ENCODE results near the gene NRROS.
"Not testable (repeated sequence)": the region's sequence is repeated elsewhere in the genome, so short reads cannot be mapped to it uniquely, and the experiment has no call there.

The NRROS gene

DNA sequence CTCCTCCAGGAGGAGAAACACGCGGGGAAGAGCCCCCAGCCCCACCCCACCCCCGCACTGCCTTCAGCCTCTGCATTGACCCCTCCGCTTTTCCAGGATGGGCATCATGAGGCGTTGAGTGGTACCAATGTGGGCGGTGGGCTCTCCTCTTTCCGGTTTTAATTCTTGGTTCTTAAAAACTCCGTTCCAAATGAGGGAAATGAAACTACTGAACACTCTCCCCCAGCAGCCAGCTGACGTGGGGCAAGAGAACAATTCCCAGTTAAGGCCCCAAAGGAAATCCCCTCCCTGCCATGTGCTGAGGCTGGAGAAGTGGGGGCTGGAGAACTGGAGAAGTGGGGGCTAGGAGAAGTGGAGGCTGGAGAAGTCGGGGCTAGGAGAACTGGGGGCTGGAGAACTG is 5.3 kb upstream of the NRROS start:
- TF ChIP-seq, protein P1, sequence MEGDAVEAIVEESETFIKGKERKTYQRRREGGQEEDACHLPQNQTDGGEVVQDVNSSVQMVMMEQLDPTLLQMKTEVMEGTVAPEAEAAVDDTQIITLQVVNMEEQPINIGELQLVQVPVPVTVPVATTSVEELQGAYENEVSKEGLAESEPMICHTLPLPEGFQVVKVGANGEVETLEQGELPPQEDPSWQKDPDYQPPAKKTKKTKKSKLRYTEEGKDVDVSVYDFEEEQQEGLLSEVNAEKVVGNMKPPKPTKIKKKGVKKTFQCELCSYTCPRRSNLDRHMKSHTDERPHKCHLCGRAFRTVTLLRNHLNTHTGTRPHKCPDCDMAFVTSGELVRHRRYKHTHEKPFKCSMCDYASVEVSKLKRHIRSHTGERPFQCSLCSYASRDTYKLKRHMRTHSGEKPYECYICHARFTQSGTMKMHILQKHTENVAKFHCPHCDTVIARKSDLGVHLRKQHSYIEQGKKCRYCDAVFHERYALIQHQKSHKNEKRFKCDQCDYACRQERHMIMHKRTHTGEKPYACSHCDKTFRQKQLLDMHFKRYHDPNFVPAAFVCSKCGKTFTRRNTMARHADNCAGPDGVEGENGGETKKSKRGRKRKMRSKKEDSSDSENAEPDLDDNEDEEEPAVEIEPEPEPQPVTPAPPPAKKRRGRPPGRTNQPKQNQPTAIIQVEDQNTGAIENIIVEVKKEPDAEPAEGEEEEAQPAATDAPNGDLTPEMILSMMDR (IDR thresholded peaks at IDR 0.05; ENCODE audit: low read depth, low read length) = no peak
- DNase-seq (ENCODE audit: low read depth in 2 of 2) = no peak
- no peak overlapping the region for H3K4me3 ChIP-seq (replicated peaks in 1 of 2; ENCODE audit: low read depth in 2 of 2, low read length in 2 of 2)

DNA sequence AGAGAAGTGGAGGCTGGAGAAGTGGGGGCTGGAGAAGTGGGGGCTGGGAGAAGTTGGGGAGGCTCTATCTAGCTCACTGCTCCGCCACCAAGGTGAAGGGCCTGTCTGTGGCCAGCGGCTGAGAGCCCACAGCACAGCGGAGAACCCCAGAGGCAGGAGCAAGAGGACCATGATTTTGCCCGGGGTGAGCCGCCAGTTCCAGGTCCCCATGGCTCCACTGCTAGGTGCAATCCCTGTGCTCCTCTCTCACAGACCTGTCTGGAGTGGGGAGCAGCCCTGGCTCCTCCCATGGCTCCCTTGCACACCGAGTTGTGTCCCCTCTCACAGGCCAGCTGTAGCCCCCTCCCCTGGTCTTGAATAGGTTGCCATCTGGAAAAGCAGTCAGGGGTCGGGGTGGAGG is 4.7 kb upstream of the NRROS start:
- TF ChIP-seq, protein P1 (IDR thresholded peaks at IDR 0.05; ENCODE audit: low read depth, low read length) = no peak
- DNase-seq (ENCODE audit: low read depth in 2 of 2) = no peak
- no peak overlapping the region for H3K4me3 ChIP-seq (replicated peaks in 1 of 2; ENCODE audit: low read depth in 2 of 2, low read length in 2 of 2)

DNA sequence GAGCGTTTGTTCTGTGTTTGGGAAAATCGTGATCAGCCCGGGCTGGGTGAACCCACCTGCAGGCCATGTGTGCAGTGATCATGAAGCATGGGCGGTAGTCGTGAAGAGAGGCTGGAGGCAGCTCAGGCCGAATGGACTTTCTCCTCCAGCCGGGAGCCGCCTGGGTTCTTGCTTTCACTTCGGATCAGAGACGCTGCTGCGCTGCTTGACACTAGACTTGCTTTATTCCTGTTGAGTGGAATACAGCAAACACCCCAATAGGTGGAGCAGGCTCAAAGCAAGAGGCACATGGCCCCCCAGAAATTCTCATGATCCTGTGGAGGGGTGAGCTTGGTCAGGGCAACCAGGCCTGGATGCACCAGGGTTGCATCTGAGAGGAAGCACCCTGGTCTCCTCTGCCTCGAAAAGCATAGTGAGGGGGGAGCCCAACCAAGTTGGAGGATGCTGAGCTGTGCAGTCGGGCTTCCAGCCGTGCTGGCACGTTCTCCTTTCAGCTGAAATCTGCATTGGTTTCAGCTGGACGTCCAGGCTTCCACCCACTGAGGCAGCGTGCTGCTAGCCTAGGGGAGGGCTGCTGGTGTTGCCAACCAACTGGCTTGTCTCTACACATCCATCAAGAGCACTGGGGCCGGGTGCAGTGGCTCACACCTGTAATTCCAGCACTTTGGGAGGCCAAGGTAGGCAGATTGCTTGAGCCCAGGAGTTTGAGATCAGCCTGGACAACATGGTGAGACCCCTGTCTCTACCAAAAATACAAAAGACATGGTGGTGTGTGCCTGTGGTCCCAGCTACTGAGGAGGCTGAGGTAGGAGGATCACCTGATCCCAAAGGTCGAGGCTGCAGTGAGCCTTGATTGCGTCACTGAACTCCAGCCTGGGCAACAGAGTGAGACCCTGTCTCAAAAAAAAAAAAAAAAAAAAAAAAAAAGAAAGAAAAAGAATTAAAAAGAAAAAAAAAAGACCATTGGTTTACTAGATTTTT is 2.8 kb upstream of the NRROS start:
- no peak overlapping the region for H3K4me3 ChIP-seq (replicated peaks in 1 of 2; ENCODE audit: low read depth in 2 of 2, low read length in 2 of 2)
- TF ChIP-seq, protein P1 (IDR thresholded peaks at IDR 0.05; ENCODE audit: low read depth, low read length) = no peak
- DNase-seq (ENCODE audit: low read depth in 2 of 2) = no peak

DNA sequence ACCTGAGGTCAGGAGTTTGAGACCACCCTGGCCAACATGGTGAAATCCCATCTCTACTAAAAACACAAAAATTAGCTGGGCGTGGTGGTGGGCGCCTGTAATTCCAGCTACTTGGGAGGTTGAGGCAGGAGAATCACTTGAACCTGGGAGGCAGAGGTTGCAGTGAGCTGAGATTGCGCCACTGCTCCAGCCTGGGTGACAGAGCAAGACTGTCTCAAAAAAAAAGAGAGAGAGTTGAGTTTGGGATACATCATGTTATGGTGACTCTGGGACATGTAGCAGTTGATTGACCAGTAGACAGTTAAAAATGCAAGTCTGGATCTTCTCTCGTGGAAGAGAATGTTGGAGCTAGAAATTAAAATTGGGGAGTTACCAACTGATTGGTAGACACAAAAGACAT is 1.6 kb upstream of the NRROS start:
- not testable (repeated sequence) for DNase-seq (ENCODE audit: low read depth in 2 of 2); H3K4me3 ChIP-seq (replicated peaks in 1 of 2; ENCODE audit: low read depth in 2 of 2, low read length in 2 of 2)

DNA sequence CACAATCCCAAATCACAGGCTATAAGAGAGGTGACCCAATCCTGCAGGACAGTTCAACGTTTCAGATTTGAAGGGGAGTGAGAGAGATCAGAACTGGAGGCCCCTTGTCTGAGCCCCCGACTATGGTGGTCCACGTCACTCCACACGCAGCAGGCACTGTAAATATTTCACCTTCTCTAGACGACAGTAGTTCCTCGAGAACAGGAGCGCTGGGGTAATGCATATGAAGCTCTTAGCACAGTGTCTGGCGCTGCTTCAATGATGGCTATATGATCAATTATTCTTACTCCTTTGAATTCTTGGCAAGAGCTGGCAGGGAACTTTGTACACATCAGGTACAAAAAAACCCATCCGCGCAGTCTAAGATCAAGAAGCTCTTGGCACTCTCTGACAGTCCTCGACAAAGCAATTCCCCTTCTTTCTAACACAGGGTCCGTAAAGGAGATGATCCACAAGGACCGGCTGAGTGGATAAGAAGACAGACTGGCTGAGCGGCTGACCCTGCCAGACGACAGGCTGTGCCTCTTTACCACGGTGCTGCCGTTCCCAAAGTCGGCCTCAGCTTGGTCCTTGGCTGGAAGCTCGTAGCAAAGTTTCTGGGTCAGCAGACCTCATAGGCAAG is 522 bp upstream of the NRROS start:
- DNase-seq (ENCODE audit: low read depth in 2 of 2) = peak in 1 of 2 donors; percentile 12
- TF ChIP-seq, protein P1 (IDR thresholded peaks at IDR 0.05; ENCODE audit: low read depth, low read length) = no peak
- peak overlapping the region; percentile 27 to 45 for H3K4me3 ChIP-seq (replicated peaks in 1 of 2; ENCODE audit: low read depth in 2 of 2, low read length in 2 of 2)

DNA sequence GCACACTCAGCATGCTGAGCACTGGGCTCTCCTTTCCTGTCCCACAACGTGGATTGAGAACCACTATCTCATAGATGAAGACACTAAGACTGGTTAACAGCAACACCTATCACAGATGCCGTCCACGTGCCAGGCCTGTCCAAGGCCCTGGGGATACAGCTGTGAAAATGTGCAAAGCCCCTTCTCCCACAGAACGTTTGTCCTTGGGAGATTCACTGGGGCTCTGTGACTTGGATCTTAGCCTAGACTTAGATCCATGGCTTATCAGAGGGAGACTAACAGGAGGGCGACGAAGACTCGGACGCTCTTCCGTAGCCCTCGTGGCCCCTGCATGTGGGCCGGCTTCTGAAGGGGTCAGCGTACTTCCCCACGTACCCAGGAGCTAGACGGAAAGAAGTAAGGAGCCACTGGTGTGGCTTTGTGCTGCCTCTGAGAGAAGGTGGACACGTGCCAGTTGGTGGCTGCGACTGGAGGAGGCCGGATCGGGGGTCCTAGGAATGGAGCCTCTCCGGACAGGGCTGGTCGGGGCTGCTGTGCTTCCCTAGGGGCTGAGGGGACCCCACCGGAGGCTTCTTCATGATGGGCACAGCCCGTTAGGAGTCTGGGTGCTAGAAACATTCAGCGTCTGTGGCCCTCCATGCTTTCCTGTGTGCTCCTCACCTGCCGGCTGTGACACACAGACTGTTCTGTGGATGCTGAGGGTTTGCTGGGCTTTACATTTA is 964 bp downstream of the NRROS start:
- DNase-seq (ENCODE audit: low read depth in 2 of 2) = no peak
- H3K4me3 ChIP-seq (replicated peaks in 1 of 2; ENCODE audit: low read depth in 2 of 2, low read length in 2 of 2) = no peak overlapping the region
- TF ChIP-seq, protein P1 (IDR thresholded peaks at IDR 0.05; ENCODE audit: low read depth, low read length) = no peak
